HG03196 (cell line): ENCODE results near the gene RPRD2.
"Not testable (repeated sequence)": the region's sequence is repeated elsewhere in the genome, so short reads cannot be mapped to it uniquely, and the experiment has no call there.

Source experiments
- ATAC-seq: cut with Tn5 transposase; IDR thresholded peaks from one replicate; pipeline ENCODE4 v1.9.1; 2021; ENCODE audit not compliant: unreplicated experiment

RPRD2 gene

DNA sequence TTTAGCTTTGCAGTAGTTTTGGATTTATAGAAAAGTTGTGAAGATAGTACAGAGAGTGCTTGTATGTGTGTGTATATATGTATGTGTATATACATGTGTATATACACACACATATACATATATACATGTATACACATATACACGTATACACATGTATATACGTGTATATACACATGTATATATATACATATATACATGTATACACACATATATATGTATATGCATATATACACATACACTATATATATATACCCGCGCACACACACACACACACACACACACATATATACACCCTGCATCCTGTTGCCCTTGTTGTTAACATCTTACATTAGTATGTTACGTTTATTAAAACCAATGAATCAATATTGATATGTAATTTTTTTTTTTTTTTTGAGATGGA is 24.3 kb downstream of the RPRD2 start:
- ATAC-seq: no peak

DNA sequence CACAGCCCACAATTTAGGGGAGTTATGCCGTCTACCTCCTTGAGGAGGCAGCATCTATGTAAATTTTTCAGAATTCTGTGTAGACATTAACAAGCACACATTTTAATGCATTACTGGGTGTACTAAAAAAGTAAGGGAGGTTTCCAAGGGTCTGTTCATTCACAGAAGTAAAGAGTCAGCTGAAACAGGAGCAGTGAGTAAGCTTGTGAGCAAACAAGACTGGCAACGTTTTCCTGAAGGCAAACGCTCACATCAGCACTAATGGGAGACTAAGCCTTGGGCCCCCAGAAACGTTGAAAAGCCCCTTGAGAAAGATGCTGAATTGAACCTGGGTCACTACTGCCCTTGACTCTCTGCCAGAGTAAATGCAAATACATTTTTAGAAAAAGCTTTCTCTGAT is 25.7 kb downstream of the RPRD2 start:
- no peak for ATAC-seq

DNA sequence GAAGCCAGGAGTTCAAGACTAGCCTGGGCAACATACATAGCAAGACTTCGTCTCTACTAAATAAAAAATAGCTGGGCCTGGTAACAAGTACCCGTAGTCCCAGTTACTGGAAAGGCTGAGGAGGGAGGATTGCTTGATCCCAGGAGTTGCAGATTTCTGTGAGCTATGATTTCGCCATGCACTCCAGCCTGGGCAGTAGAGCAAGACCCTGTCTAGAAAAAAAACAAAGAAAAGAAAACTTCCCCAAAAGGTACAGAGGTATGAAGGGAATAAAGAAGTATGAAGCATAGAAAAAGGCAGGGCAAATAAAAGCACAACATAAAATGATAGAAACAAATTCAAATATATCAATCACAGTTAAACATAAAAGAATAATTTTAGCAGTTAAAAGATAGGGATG is 28.7 kb downstream of the RPRD2 start:
- ATAC-seq: no peak

DNA sequence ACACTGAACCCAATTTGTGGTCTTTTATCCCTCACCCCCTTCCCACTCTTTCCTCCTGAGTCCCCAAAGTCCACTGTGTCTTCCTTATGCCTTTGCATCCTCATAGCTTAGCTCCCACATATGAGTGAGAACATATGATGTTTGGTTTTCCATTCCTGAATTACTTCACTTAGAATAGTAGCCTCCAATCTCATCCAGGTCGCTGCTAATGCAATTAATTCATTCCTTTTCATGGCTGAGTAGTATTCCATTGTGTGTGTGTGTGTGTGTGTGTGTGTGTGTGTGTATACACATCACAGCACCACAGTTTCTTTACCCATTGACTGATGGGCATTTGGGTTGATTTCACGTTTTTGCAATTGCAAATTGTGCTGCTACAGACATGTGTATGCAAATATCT is 31.2 kb downstream of the RPRD2 start:
- ATAC-seq: not testable (repeated sequence)

DNA sequence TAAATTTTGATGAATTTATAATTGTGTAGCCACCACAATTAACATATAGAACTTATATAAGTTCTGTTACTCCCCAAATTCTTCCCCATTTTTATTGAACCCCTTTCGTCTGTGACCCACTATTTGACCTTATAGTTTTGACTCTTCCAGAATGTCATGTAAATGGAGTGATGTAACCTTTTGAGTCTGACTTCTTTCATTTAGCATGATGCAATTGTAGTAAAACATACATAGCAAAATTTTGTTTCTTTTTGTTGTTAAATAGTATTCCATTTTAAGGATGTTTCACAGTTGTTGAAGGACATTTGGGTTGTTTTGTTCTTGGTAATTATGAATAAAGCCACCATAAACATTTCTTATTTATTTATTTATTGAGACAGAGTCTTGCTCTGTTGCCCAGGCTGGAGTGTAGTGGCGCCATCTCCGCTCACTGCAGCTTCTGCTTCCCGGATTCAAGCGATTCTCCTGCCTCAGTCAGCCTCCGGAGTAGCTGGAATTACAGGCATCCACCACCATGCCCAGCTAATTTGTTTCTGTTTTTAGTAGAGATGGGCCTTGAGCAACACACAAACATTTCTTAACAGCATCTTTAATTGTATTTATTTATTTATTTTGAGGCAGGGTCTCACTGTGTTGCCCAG is 33.6 kb downstream of the RPRD2 start:
- ATAC-seq: no peak

DNA sequence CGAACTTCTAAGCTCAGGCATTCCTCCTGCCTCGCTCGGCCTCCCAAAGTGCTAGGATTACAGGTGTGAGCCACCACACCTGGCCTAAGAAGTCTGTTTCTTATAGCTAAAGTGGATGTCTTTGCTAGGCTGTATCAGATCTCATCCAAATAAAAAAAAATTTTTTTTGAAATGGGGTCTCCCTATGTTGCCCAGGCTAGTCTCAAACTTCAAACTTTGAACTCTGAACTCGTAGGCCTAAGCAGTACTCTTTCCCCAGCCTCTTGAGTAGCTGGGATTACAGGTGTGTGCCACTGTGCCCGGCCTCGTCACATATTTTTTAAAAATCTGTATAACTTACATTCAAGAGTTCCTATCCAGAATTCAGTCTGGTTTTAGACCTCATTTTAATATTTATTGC is 40.5 kb downstream of the RPRD2 start:
- ATAC-seq: no peak

DNA sequence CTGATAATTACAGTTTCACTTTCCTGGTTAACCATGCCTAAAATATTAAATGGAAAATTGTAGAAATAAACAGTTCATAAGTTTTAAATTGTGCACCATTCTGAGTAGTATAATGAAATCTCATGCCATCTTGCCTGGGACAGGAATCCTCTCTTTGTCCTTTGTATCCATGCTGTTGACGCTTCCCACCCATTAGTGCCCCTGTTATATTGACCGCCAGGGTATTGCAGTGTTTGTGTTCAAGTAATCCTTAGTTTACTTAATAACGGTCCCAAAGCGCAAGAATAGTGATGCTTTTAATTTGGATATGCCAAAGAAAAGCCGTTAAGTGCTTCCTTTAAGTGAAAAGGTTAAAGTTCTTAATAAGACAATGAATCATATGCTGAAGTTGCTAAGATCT is 41.7 kb downstream of the RPRD2 start:
- no peak for ATAC-seq

DNA sequence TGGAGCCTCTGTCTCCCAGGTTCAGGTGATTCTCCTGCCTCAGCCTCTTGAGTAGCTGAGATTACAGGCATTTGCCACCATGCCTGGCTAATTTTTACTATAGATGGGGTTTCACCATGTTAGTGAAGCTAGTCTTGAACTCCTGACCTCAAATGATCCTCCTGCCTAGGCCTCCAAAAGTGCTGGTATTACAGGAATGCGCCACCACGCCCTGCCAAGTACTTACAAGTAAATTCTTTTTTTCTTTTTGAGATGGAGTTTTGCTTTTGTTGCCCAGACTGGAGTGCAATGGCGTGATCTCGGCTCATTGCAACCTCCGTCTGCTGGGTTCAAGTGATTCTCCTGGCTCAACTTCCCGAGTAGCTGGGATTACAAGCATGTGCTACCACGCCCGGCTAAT is 42.5 kb downstream of the RPRD2 start:
- no peak for ATAC-seq

DNA sequence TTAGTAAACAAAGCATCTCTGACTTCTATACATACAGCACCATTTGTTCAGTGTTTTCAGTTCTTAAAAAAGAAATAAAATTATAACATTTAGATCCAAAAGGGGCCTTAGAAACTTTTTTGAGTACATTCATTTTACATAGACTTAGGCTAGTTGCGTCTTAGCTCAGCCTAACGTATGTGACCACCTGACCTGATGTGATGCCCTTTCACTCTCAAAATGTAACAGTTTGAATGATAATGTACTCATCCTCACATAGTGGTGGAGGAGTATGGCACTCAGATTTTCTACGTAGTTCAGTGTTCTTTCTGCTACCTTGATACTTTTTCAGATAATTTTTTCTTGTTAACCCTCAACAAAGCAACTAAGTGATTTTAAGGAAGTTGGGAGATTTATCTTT is 43.4 kb downstream of the RPRD2 start:
- no peak for ATAC-seq

DNA sequence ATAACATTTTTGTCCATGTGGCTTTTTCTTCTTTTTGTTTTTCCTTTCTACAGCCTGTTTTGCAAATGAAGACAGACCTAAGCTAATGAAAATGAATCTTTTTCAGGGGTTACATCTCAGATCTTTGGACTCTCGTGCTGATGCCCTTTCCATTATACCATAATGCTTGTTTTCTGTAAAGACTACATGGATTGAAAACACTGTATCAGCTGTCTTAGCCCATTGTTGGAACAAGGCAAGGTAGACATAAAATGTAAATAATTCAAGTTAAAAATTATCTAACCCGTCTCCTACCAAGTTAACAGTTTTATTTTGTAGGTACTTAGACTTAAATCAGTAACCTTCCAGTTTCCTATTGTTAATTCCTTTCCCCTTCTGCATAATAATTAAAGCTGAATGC is 44.9 kb downstream of the RPRD2 start:
- ATAC-seq: no peak

DNA sequence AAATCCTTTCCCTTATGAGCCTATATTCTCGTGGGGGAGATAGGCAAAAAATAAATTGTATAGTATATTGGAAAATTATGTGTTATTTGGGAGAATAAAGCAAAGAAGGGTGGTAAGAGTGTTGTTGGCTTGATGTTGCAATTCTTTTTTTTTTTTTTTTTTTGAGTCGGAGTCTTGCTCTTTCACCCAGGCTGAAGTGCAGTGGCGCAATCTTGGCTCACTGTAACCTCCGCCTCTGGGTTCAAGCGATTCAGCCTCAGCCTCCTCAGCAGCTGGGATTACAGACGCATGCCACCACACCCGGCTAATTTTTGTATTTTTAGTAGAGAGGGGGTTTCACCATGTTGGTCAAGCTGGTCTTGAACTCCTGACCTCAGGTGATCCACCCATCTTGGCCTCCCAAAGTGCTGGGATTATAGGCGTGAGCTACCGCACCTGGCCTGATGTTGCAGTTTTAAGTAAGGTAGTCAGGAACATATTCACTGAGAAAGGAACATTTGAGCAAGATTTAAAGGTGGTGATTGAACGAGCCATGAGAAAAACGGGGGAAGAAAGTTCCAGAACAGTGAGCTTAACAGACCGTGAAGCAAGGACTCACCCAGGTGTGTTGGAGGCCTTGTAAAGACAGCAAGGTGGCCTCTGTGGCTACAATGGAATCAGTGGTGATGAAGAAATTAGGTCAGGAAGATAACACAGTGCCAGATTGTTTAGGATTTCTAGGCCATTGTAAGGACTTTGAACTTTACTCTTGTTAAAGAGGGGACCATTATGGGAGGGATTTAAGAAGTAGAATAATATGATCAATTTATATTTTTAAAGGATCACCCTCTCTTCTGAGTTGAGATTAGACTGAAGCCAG is 45.8 kb downstream of the RPRD2 start:
- ATAC-seq: no peak

DNA sequence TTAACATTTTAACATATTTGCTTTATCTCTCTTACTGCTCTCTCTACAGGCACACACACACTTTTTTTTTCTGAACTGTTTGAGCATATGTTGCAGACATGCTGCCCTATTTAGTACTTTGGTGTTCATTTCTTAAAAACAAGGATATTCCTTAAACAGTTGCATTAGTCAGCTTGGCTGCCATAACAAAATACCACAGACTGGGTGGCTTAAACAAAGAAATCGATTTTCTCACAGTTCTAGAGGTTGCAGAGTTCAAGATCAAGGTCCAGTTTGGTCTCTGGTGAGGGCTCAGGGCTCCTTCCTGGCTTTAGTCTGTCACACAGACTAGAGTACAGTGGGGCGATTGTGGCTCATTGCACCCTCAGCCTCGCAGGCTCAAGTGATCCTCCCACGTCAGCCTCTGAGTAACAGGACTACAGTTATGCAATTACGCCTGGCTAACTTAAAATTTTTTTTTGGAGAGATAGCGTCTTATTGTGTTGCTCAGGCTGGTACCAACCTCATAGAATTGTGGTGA is 46.7 kb downstream of the RPRD2 start:
- no peak for ATAC-seq

DNA sequence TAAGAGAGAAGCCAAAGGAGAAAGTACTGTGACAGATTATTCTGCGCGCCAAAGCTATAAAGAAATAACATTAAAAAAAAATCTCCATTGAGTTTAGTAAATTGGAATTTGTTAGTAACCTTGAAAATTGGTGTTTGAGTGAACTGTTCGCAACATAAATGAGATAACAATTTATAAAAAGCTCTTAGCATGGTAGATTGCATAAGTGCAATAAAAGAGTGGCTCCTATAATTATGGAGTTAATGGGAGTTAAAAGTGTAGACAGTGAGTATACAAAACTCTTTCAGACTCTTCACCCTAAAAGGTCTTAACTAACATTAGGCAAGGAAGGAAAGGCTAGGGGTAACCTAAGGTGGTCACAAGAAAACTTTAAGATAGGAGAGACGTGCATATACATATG is 50.6 kb downstream of the RPRD2 start:
- no peak for ATAC-seq

DNA sequence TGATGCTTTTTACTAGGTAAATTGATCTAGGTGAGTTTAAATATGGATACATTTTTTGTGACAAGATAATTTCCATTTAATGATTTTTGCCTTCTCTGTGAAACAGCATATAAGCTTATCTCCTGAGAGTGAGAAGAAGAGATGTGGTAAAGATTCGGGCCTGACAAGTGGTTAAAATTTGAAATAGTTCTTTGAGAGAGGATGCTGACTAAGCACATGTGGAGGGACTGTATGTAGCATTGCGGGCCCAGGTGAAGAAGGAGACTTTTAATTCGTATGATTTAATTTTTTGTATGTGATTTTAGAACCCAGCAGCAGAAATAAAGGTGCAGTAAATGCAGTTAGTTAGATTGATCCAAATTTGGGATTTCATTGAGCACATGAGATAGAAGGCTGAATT is 51.9 kb downstream of the RPRD2 start:
- no peak for ATAC-seq

DNA sequence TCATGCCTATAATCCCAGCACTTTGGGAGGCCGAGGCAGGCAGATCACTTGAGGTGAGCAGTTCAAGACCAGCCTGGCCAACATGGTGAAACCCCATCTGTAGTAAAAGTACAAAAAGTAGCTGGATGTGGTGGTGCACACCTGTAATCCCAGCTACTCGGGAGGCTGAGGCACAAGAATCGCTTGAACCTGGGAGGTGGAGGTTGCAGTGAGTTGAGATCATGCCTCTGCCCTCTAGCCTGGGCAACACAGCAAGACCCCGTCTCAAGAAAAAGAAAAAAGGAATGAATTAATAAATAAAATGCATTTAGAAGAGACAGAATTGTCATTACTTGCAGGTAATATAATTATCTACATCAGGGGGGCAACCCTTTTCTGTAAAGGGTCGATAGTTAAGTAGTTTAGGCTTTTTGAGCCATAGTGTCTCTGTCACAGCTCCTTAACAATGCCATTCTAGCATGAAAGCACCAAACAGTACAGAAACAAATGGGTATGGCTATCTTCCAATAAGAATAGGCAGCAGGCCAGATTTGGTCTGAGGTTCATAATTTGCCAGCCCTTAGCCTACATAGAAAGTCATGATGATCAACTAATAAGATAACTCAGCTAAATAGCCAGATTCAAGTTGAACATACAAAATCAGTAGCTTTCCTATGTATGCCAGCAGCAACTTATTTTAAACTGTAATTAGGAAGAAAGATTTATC is 56.8 kb downstream of the RPRD2 start:
- ATAC-seq: no peak

DNA sequence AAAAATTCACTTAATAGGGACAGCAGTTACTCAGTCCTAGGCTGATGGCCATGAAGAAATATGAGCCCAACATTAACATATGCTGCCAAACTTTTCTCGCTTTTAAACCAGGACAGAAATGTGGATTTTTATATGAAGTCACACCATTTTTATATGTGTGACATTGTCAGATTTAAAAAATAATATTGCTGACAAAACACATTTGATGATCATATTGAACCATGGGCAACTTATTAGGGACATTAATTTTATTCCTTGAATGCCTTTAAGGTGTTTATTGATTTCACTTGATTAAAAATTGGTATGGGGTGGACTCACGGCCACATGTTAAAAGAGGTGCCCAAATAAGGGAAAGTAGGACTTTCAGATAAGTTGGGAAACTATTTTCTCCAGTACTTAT is 58.6 kb downstream of the RPRD2 start:
- ATAC-seq: no peak

DNA sequence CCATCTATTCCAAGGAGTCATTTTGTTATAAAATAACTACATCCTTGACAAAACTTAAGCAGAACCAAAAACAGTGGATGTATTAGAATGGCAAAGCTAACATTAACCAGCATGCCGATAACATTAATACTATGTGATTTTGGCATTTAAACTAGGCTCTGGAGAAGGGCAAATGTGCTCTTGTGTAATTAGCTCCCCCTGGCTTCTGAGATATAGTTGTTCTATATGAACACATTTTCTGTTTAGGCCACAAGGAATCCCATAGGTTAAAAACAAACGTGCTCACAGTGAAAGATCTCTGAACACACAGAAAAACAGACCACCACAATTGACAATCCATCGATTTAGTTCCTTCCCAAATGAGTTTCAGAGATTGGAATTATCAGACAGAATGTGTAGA is 65.9 kb downstream of the RPRD2 start:
- ATAC-seq: no peak

DNA sequence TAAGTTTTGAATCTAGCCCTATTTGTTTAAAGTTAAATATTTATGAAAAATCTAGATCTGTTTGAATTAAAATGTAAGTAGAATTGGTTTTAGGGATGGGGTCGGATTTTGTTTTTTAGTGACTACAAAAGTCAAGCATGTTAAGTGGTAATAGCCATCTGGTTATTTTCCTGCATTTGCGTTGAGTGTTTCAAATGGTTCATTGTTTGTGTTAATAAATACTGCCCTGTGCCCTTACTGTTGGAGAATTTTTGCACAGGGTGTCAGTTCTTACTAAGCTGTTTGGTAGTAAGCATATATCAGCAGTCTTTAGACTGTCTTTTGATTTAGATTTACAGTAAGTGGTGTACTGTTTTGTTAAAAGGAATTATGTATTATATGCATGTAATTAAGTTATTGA is 77.2 kb downstream of the RPRD2 start:
- ATAC-seq: no peak

DNA sequence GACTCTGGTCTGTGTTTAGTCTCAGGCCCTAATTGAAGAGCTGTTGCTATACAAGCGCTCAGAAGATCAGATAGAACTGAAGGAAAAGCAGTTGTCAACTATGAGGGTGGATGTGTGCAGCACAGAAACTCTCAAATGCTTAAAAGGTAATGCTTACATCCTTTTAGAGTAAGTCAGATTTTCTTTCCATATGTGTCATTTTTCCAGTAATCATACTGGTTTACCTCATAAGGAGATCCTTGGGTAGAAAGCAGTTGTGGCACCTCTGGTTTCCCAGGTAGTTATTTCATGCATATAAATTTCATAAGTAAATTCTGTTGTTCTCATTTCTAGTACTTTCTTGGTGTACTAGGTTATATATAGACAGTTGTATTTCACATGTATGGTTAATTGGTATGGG is 80.3 kb downstream of the RPRD2 start:
- no peak for ATAC-seq

DNA sequence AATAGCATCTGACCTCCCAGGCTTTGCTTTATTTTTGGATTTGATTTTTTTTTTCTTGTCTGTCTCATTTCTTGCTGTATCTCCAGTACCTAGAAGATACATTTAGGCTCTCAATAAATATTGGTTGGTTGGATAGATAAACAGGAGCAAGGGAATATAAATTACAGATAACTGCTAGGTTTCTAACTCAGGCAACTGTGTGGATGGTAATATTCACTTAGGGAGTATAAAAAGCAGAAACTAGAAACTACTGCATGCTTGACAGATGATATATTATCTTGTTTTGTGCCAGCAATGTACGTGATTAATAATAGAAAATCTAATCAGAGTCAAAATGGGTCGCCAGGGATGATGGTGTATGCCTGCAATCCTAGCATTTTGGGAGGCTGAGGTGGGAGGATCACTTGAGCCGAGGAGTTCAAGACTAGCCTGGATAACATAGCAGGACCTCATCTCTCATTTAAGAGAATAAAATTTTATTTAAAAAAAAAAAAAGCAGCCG is 92.2 kb downstream of the RPRD2 start:
- no peak for ATAC-seq

DNA sequence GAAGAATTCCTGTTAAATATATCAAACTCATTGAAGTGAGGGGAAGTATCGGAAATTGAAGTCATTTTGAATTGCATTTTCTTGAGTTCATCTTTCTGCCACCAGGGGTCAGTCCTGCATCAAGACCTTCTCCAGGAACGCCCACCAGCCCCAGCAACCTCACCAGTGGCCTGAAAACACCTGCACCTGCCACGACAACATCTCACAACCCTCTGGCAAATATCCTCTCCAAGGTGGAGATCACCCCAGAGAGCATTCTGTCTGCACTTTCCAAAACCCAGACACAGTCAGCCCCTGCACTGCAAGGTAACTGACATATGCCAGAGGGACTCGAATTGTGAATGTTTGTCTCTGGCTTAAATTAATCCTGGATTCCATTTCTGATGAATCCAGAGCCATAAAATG is 100.5 kb downstream of the RPRD2 start:
- no peak for ATAC-seq

DNA sequence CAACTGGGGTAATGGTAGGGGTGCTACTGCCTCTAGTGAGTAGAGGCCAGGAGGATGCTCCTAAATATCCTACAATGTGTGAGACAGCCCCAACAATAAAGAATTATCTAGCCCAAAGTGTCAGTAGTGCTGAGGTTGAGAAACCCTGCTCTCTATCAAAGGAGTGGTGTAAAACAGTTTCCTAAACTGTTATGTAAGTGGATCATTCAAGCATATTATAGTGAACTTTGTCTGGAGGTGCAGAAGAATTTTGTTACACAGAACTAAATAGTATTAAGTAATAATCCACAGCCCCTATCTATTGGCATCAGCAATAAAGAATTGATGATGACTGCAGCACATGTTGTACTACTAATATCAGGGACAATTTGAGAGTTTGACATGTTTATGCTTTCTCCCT is 103.0 kb downstream of the RPRD2 start:
- no peak for ATAC-seq
